GM21619 (cell line): Measurements from ENCODE around the gene MEN1.
A peak's percentile ranks its signal among the peaks of the same experiment; 100 is the strongest.

Experiments used
- ATAC-seq: cut with Tn5 transposase; IDR thresholded peaks from one replicate; pipeline ENCODE4 v1.9.1; 2021; ENCODE audit not compliant: unreplicated experiment

The MEN1 gene

GRCh38 chr11:64788321-64789215, 21.8 kb downstream of the MEN1 start:
- ATAC-seq: no peak

- no peak for ATAC-seq
Measured at GRCh38 chr11:64787526-64788320, 22.6 kb downstream of the MEN1 start.

- no peak for ATAC-seq
Measured at GRCh38 chr11:64786308-64786707, 24.0 kb downstream of the MEN1 start.

GRCh38 chr11:64784813-64785581, 25.4 kb downstream of the MEN1 start:
- ATAC-seq: no peak

GRCh38 chr11:64778473-64779298, 31.7 kb downstream of the MEN1 start, which contains the start of gene SF1:
Gene SF1, minus strand, starts transcription at chr11:64778542. Its CDS starts 150 bp downstream, at chr11:64778392.
- ATAC-seq: peak; percentile 71

GRCh38 chr11:64778223-64778472, 32.2 kb downstream of the MEN1 start:
- ATAC-seq: no peak

GRCh38 chr11:64777449-64778222, 32.7 kb downstream of the MEN1 start:
- no peak for ATAC-seq

- no peak for ATAC-seq
Measured at GRCh38 chr11:64776875-64777274, 33.5 kb downstream of the MEN1 start.

GRCh38 chr11:64776425-64776824, 33.9 kb downstream of the MEN1 start:
- ATAC-seq: no peak

- no peak for ATAC-seq
Measured at GRCh38 chr11:64774144-64774543, 36.2 kb downstream of the MEN1 start.

- ATAC-seq: no peak
Measured at GRCh38 chr11:64772303-64773018, 37.9 kb downstream of the MEN1 start.

GRCh38 chr11:64771861-64772260, 38.5 kb downstream of the MEN1 start:
- no peak for ATAC-seq

GRCh38 chr11:64770120-64770519, 40.2 kb downstream of the MEN1 start:
- no peak for ATAC-seq

GRCh38 chr11:64769283-64769682, 41.1 kb downstream of the MEN1 start:
- ATAC-seq: no peak

- no peak for ATAC-seq
Measured at GRCh38 chr11:64768300-64768694, 42.1 kb downstream of the MEN1 start.

GRCh38 chr11:64767344-64768299, 42.7 kb downstream of the MEN1 start:
- no peak for ATAC-seq

GRCh38 chr11:64766881-64767280, 43.5 kb downstream of the MEN1 start:
- ATAC-seq: no peak
